ENCODE data around the gene ANKRD13C.

Gene ANKRD13C

DNA sequence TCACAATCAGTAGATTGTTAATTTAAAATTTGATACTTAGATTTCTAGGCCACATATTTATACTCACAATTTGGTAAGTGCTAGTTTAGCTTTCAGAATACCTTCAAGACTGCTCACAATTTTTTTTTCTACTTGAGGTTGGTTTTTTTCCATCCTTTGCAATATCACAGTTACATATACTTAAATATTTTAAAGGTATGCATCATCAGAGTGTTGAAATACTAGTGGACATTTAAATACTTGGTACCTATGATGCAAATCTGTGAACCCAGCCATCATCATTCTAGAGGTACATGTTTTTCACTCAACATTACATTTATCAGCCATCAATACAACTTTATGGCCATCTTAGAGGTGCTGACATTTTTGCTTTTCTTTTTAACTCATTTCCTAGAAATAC lies 143.0 kb downstream of the ANKRD13C start:
- DNase-seq, result no peak

DNA sequence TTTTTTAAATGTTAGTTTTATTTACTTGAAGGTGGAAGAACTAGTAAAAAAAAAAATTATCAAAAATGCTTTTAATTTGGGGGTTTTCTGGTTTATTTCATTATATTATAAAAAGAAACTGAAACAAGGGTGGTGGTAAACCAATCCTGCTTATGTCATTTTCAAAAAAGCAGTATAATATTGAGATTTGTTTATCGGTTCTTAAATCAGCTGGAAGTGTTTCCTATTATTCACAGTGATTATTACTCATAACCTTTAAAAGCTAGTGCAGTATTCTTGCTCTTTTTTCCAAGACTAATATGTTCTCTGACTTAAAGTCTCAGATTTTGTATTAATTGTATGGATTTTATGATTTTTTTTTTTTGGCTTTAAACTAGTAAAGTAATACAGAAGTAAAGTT lies 143.7 kb downstream of the ANKRD13C start:
- no peak for DNase-seq
